GM18951 (cell line): ENCODE measurements around the gene FRMD8.
"Not testable (repeated sequence)": the region's sequence is repeated elsewhere in the genome, so short reads cannot be mapped to it uniquely, and the experiment has no call there.

Experiments
- POLR2A ChIP-seq: IDR thresholded peaks from 4 replicates; pipeline ENCODE4 v1.6.1; 2011; ENCODE audit warnings: mild to moderate bottlenecking; ENCODE audit not compliant: insufficient read length, insufficient read depth; ENCODE audit errors: extremely low read depth
- in situ Hi-C: fragments of 300-500 bp; cut with MboI; formaldehyde crosslinking; loops from one replicate; pipeline ENCODE4 v1.12.0; 2022; ENCODE audit warnings: low sequenced_read_pairs, mixed read lengths, inconsistent platforms; ENCODE audit not compliant: unreplicated experiment

The FRMD8 gene

DNA sequence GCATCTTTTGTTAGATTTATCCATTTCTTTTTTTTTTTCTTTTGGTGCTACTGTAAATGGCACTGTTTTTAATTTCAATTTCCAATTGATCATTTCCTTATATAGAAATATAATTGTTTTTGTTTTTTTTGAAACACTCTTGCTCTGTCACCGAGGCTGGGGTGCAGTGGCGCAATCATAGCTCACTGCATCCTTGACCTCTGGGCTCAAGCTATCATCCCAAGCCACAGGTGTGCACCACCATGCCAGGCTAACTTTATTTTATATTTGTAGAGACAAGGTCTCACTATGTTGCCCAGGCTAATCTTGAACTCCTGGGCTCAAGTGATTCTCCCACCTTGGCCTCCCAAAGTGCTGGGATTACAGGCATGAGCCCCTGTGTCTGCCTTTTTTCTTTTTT, 16.4 kb downstream of the FRMD8 start:
- TF ChIP-seq POLR2A = no peak
- in situ Hi-C loops = no loop called here

- peak; percentile 16 for TF ChIP-seq POLR2A
- in situ Hi-C loops = no loop called here
These were observed 17.2 kb downstream of the FRMD8 start for GRCh38 chr11:65403607-65404121.

- in situ Hi-C loops = no loop called here
- no peak for TF ChIP-seq POLR2A
These were observed 17.8 kb downstream of the FRMD8 start for GRCh38 chr11:65404210-65404609.

DNA sequence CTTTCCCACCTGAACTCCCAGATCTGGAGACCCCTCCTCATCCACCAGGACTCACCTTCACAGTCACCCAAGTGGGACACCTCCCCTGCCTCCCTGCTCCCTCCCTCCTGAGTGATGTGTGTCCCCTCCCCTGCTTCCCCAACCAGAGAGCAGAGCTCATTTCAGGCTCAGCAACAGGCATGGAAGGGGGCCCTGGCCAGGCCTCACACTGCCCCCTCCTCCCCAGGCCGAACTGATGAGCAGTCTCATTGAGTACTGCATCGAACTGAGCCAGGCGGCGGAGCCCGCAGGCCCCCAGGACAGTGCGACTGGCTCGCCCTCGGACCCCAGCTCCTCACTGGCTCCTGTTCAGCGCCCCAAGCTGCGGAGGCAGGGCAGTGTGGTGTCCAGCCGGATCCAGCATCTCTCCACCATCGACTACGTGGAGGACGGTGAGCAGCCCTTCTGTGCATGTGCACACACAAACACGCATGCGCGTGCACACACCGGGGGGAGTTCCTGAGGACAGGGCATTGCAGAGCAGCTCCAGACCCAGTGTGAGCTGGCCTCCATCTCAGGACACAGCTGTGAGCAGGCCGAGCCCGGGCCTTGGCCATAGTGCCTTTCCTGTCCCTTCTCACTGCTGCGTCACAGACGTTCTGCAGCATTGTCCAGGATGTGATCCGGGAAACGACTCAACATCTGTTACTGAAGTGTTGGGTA, 18.4 kb downstream of the FRMD8 start:
- in situ Hi-C loops = no loop called here

GRCh38 chr11:65410936-65411680, 24.7 kb downstream of the FRMD8 start:
- in situ Hi-C loops = no loop called here
- TF ChIP-seq POLR2A = peak; percentile 15

More for the DNA sequence above, 18.4 kb downstream of the FRMD8 start:
- TF ChIP-seq POLR2A = no peak

GRCh38 chr11:65411681-65412070, 25.2 kb downstream of the FRMD8 start:
- TF ChIP-seq POLR2A = no peak
- in situ Hi-C loops = no loop called here

DNA sequence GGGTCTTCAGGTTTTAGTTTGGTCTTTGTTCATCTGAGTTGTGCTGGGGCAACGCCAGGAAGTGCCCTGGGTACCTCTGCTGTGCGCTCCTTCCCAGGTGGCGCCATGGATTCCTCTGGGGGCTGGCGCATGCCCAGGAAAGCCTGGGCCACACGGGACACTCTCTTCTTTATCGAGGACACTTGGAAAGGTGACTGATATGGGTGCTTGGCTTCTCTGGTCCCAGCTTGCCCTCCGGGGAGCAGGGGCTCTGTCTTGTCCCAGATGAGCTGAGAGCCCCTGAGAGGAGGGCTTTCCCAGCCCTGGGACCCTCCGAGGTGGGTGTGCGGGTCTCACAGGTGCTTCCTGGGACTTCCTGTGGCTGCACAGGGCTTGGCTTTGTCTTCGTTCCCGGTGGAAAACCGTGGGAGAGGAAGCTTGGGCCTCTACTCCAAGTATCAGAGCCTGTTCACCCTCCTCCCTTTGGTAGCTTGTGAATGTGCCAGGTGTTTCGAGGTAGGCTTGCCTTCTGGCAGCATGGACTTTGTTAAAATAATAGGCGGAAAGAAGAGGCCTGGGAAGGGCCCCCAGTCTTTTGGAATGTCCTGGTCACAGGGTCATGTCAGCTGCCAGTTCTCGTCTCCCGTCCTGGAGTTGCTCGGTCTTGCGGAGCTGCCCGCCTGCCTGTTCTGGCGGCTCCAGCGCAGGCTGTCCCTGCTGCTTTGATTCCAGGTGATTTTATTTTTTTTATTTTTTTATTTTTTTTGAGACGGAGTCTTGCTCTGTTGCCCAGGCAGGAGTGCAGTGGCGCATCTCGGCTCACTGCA, 26.0 kb downstream of the FRMD8 start:
- in situ Hi-C loops = no loop called here

DNA sequence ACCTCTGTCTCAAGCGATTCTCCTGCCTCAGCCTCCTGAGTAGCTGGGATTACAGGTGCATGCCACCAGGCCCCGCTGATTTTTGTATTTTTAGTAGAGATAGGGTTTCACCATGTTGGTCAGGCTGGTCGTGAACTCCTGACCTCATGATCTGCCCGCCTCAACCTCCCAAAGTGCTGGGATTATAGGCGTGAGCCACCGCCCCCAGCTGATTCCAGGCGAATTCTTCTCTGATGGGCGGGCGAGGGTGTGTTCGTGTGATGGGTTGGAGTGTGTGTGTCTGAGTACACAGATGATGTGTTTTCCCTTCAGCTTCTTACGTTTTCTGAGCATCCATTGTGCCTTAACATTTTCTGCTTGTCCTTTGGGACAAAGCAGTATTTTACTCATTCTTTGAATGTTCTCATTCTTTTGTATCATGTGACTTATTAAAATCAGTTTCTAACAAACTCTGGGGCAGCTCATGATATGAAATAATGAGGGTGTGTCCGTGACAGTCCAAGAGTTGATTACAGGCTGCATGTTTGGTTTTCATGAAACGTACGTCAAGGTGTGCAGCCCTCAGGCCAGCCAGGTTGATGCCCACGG, 26.7 kb downstream of the FRMD8 start:
- in situ Hi-C loops = not testable (repeated sequence)

More for the DNA sequence above, 26.0 kb downstream of the FRMD8 start:
- no peak for TF ChIP-seq POLR2A

GRCh38 chr11:65414776-65415498, 28.5 kb downstream of the FRMD8 start:
- no peak for TF ChIP-seq POLR2A
- in situ Hi-C loops = no loop called here

GRCh38 chr11:65415499-65416340, 29.3 kb downstream of the FRMD8 start:
- in situ Hi-C loops = no loop called here
- TF ChIP-seq POLR2A = peak; percentile 17

DNA sequence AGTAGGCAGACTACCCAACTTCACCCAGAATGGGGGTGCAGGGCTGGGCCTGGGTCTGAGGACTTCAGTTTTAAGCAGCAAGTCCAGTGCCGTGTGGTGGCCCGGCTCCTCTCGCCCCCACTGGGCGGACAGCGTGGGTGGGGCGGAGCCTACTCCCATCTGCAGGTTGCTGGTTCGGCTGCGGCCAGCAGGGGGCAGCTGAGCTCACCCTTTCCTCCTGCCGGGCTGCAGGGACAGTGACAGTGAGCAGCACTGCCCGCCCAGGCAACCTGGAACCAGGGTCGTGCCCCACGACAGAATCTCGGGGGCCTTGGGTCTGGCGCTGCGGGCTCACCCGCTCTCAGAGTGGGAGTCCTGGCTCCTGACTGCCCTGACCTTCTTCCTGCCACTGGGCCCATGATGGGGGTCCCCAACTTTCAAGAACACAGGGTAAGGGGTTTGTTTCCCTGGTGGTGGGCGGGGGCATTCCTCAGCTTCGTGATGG, 29.9 kb downstream of the FRMD8 start:
- peak; percentile 21 for TF ChIP-seq POLR2A
- in situ Hi-C loops = no loop called here
